GM20000 (cell line): ENCODE data around the gene CXCL8.
"Not testable (repeated sequence)": the region's sequence is repeated elsewhere in the genome, so short reads cannot be mapped to it uniquely, and the experiment has no call there.

Experiments
- DNase-seq: peaks from one replicate; pipeline ENCODE4 v3.0.0; 2012; ENCODE audit warnings: low spot score
- TF ChIP-seq, protein P1 (sequence below): IDR thresholded peaks from 2 replicates; pipeline ENCODE4 v1.5.1; 2012; ENCODE audit warnings: mild to moderate bottlenecking, control low read depth; ENCODE audit errors: extremely low read depth, missing control alignments

The CXCL8 gene

DNA sequence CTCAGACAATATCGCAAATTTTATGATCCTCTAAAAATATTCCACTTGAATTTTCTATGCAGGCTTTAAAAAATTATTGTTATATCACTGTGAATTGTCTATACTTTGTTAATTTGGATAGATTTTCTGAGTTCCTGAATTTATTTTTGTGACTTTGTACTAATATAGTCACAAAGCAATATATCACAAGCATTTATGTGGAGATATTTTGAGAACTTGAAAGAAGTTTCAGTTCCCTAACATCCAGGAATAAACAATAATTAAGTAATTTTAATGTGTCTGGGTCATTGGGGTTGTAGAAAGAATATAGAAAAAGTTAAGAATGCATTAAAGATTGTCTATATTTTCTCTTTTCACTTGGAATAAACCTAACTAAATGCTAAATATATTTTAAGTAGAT lies 32.0 kb downstream of the CXCL8 start:
- TF ChIP-seq, protein P1, sequence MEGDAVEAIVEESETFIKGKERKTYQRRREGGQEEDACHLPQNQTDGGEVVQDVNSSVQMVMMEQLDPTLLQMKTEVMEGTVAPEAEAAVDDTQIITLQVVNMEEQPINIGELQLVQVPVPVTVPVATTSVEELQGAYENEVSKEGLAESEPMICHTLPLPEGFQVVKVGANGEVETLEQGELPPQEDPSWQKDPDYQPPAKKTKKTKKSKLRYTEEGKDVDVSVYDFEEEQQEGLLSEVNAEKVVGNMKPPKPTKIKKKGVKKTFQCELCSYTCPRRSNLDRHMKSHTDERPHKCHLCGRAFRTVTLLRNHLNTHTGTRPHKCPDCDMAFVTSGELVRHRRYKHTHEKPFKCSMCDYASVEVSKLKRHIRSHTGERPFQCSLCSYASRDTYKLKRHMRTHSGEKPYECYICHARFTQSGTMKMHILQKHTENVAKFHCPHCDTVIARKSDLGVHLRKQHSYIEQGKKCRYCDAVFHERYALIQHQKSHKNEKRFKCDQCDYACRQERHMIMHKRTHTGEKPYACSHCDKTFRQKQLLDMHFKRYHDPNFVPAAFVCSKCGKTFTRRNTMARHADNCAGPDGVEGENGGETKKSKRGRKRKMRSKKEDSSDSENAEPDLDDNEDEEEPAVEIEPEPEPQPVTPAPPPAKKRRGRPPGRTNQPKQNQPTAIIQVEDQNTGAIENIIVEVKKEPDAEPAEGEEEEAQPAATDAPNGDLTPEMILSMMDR = no peak
- DNase-seq = no peak

DNA sequence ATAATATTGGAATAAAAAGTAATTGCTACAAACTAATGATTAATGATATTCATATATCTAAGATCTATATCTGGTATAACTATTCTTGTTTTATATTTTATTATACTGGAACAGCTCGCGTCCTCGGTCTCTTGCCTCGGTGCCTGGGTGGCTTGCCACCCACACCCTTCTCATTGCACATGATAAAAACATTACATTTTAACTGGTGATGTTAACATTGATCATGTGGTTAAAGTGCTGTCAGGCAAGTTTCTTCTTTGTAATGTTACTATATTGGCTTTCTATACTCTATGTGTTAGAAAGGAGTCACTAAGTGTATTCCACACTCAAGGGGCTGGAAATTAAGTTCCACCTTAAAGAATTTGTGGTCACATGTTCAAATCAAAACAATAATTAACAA lies 34.0 kb downstream of the CXCL8 start:
- DNase-seq = not testable (repeated sequence)

DNA sequence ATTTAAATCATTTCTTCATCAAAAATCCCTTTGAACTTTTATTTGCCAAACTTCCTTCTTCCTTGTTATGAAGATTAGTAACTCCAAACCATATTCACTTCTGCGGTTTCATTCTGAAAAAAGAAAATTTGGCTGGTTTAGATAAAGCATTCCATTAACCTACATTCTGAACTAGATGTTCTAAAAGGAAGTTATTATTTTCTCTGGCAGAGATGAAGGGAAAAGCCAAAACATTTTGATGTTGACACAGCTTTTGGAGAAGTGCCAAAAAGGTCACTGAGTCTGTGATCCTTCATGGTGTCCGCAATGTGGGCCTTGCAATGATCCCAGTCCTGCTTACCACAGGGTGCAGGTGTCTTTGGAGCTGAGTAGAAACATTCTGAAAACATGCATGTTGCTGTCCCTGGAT lies 36.0 kb downstream of the CXCL8 start:
- DNase-seq = no peak

DNA sequence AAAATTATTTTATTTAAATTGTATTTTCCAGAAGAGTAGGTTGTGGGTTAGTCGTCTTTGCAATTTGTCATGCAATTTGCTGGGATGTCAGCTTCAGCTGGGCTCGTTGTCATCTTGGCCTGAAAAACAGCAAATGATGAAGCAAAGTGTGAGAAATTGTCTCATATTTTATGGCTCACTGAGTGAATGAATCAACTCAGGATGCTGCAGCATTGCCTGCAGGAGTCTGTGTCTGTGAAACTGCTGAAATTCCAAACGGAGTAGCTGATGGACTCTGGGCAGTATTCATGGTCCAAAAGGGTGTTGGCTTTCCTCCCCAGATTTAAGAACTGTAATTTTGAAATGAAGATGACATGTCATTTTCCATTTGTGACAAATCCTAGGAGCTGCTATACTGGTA lies 37.2 kb downstream of the CXCL8 start:
- TF ChIP-seq, protein P1 = no peak
- no peak for DNase-seq

More for the DNA sequence above, 36.0 kb downstream of the CXCL8 start:
- TF ChIP-seq, protein P1 = no peak

DNA sequence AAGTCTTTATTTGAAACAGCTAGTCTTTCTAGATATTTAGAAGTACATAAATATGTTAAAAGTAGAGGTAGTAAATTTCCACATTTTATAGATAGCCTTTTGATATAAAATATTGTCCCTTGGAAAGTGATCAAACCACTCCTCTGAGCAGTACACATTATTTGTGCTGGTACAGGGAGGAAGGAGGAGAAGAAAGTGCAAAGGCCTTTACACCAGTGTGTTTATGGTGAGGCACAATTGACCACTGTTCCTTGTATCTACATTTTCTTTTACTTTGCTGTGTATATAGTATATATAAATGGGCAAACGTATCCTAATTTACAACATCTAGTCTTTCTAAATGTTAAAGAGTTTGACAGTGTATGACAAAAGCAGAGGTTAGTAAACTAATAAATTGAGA lies 39.9 kb downstream of the CXCL8 start:
- no peak for DNase-seq
- TF ChIP-seq, protein P1 = no peak

DNA sequence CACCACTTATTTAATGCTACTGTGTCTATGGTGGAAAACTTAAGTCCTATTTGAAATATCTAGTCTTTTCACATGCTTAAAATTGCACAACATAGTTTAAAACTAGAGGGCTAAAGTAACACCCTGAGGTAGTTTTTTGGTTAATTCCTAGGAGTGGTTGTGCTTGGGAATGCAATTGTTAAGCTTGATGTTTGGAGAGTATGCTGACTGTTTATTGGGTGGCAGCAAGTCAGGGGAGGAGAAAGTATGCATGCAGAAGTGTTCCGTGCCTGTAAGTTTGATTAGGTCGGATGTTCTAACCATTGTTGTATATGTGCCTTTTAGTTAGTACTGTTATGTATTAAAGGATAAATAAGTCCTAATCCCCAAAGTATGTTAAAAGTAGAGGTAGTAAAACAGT lies 40.5 kb downstream of the CXCL8 start:
- TF ChIP-seq, protein P1 = no peak
- DNase-seq = no peak

DNA sequence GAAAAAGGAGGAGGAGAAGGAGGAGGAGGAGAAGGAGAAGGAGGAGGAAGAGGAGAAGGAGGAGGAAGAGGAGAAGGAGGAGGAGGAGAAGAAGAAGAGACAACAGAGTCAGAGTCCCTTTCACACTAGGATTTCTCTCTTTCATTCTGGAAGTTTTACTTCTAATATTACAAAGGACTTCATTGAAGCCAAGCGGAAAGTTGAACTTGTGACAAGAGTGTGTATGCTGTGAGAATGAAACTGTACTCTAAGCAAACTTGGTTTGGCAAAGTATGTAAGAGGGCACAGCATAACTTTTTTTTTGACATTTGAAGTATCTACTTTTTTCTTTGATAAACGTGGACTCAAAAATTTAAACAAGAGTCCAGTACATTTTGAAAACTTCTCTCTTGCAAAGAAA lies 48.0 kb downstream of the CXCL8 start:
- DNase-seq = no peak
- TF ChIP-seq, protein P1 = no peak
